Measurements from ENCODE around the gene PODNL1.
"Not testable (repeated sequence)": the region's sequence is repeated elsewhere in the genome, so short reads cannot be mapped to it uniquely, and the experiment has no call there.

Gene PODNL1

DNA sequence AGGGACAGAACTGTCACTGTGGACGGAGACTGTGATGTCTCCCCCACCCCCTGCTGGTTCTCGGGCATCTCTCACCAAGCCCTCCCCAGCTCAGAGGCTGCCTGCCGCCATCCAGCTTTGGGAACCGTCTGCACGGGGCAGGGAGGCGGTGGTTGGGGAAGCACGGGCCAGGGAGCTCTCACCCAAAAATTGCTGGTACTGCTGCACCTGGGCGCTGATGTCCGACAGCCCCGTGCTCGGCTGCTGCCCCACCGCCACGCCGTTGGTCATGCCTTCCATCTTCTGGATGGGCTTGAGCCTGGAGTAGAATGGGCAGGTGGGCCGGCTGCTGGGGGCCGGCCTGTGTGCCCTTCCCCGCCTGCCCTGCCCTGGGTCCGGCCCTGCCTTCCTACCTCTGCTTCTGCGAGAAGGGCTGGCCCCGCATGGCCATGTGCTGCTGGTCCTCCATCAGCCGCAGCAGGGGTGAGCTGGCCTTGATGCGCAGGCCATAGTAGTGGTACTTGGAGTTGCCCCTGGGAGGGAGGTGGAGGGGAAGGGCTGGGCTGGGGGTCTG lies 30.2 kb upstream of the PODNL1 start:
- no peak for DNase-seq (ENCODE audit: low read depth)
- TF ChIP-seq, protein P1, sequence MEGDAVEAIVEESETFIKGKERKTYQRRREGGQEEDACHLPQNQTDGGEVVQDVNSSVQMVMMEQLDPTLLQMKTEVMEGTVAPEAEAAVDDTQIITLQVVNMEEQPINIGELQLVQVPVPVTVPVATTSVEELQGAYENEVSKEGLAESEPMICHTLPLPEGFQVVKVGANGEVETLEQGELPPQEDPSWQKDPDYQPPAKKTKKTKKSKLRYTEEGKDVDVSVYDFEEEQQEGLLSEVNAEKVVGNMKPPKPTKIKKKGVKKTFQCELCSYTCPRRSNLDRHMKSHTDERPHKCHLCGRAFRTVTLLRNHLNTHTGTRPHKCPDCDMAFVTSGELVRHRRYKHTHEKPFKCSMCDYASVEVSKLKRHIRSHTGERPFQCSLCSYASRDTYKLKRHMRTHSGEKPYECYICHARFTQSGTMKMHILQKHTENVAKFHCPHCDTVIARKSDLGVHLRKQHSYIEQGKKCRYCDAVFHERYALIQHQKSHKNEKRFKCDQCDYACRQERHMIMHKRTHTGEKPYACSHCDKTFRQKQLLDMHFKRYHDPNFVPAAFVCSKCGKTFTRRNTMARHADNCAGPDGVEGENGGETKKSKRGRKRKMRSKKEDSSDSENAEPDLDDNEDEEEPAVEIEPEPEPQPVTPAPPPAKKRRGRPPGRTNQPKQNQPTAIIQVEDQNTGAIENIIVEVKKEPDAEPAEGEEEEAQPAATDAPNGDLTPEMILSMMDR (IDR thresholded peaks at IDR 0.05; ENCODE audit: control insufficient read depth, insufficient read depth, low read depth, low read length, missing control alignments), result no peak
- no peak overlapping the region for H3K4me3 ChIP-seq (ENCODE audit: control insufficient read depth, low read depth, low read length)

DNA sequence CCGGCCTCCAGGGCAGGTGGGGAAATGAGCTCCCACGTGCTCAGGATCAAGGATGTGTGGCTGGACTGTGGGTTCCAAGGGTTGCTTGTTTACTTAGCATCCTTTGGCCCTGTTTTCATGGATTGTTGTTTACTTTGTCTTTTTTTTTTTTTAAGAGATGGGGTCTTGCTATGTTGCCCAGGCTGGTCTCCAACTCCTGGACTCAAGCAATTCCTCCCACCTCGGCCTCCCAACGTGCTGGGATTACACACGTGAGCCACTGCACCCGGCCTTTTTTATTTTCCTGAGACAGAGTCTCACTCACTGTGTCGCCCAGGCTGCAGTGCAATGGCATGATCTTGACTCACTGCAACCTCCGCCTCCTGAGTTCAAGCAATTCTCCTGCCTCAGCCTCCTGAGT lies 29.0 kb upstream of the PODNL1 start:
- DNase-seq (ENCODE audit: low read depth); H3K4me3 ChIP-seq (ENCODE audit: control insufficient read depth, low read depth, low read length): not testable (repeated sequence)

DNA sequence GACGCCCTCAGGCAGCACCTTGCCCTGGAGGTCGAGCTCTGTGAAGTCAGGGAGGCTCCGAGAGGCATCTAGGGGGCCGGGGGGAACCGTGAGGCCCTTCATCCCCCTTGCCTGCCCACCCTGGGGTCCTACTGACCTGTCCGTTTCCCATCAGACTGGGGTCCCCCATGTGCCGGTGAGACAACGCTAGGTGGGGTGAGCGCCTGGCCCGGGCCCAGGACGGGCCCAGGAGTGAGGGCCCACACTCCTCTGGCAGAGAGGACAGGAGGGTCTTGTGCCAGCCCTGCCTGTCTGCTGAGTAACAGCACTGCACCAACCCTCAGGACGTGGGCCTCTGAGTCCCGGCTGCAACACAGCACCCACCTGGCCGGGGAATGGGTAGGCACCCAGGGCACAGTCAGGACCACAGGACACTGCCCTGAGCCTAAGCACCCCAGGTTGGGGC lies 28.5 kb upstream of the PODNL1 start:
- TF ChIP-seq, protein P1 (IDR thresholded peaks at IDR 0.05; ENCODE audit: control insufficient read depth, insufficient read depth, low read depth, low read length, missing control alignments), result no peak
- DNase-seq (ENCODE audit: low read depth), result no peak
- no peak overlapping the region for H3K4me3 ChIP-seq (ENCODE audit: control insufficient read depth, low read depth, low read length)

DNA sequence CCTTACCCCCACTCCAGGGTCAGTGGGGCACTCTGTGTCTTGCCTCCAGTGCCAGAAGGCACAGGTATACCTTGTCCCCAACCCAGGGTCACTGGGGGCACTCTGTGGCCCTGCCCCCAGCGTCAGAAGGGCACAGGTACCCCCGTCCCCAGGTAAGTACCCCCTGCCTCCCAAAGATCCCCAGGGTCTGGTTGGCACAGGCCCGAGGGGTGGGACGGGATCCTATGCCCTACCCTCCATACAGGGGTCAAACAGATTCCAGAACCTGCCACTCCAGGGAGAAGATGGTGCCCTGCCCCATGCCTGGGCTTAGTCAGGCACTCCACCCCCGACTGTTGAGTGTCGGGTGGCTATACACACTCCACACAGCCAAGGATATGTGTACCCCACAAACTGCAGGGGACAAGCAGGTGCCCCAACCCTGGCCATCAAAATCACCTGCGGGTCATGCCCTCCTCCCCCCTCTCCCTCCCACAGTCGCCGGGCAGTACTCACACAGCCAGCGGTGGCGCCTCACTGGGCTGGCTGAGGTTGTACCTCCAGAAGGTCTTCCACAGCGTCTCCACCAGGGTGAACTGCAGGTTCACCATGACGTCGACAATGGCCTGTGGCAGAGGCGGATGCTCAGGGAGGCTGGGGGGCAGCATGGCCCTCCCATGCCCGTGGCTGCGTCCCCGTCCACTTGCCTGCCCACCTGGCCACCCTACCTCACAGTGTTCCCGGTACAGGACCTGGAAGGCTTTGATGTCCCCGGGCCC lies 27.9 kb upstream of the PODNL1 start:
- DNase-seq (ENCODE audit: low read depth), result no peak
- TF ChIP-seq, protein P1 (IDR thresholded peaks at IDR 0.05; ENCODE audit: control insufficient read depth, insufficient read depth, low read depth, low read length, missing control alignments), result no peak
- no peak overlapping the region for H3K4me3 ChIP-seq (ENCODE audit: control insufficient read depth, low read depth, low read length)

DNA sequence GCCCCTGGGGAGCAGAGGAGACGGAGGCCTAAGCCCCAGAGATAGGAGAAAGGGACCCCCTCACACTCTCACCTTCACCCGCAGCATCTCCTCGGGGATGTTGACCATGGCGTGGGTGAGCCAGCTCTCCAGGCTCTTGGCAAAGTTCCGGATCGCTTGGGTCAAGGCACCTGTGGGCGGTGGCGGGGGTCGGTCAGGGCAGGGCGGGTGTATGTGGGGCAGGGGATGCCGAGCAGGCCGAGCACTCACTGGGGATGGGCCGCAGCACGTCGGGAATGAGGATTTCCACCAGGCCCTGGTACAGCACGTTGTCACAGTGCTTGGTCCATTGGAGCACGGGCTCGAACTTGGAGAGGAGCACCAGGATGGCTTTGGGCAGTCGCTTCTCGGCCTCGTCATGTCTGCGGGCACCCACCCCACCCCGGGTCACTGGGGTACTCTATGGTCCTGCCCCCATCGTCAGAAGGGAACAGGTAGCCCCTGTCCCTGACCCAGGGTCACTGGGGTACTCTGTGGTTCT lies 27.2 kb upstream of the PODNL1 start:
- DNase-seq (ENCODE audit: low read depth), result no peak
- no peak overlapping the region for H3K4me3 ChIP-seq (ENCODE audit: control insufficient read depth, low read depth, low read length)
- TF ChIP-seq, protein P1 (IDR thresholded peaks at IDR 0.05; ENCODE audit: control insufficient read depth, insufficient read depth, low read depth, low read length, missing control alignments), result no peak

DNA sequence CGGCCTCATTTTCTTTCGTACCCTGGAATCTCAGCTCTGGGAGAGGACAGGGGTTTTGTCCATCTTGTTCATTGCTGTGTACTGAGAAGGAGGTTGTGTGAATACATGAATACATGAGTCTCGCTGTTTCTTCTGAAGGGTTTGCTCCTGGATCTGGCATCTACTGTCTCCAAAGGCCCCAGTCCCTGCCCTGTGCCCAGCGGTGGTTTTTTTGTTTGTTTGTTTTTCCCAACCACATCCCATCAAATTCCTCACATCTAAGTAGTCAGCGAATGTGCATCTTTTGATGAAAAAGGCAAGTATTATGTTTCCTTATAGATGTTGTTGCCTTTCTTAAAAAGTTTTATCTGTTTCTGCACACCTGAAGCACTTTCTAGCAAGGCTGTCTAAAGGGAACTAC lies 26.6 kb upstream of the PODNL1 start:
- no peak overlapping the region for H3K4me3 ChIP-seq (ENCODE audit: control insufficient read depth, low read depth, low read length)
- TF ChIP-seq, protein P1 (IDR thresholded peaks at IDR 0.05; ENCODE audit: control insufficient read depth, insufficient read depth, low read depth, low read length, missing control alignments), result no peak
- DNase-seq (ENCODE audit: low read depth), result peak; percentile 3

DNA sequence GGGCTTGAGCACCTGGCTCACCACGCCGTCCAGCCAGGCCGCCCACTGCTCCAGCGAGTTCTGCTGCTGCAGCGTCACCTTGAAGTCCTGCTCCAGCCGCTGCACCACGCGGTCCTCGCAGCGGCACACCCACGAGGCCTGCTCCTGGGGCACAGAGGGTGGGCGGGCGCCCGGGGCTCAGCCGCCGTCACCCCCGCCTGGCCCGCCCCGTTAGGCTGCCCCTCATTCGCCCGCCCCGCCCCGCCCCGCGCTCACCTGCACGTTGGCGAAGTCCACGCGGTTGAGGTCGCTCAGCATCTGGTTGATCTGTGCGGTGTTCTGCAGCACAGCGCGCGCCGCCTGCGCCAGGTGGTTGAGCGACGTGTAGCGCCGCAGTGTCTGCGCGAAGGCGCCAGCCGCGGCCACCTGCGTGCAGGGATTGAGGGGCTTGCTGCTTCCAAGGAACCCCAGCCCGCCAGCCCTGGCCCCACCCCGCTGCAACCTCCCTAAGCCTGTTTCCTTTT lies 25.4 kb upstream of the PODNL1 start:
- no peak overlapping the region for H3K4me3 ChIP-seq (ENCODE audit: control insufficient read depth, low read depth, low read length)
- DNase-seq (ENCODE audit: low read depth), result no peak
- TF ChIP-seq, protein P1 (IDR thresholded peaks at IDR 0.05; ENCODE audit: control insufficient read depth, insufficient read depth, low read depth, low read length, missing control alignments), result no peak

Measured in AG09309 (cell line).